GM19193 (cell line): ENCODE measurements around the gene SLC1A1.

ENCODE experiments used
- POLR2A ChIP-seq: IDR thresholded peaks from 4 replicates; pipeline ENCODE4 v1.6.1; 2011; ENCODE audit not compliant: insufficient read depth, insufficient read length; ENCODE audit errors: extremely low read depth

Gene SLC1A1

DNA sequence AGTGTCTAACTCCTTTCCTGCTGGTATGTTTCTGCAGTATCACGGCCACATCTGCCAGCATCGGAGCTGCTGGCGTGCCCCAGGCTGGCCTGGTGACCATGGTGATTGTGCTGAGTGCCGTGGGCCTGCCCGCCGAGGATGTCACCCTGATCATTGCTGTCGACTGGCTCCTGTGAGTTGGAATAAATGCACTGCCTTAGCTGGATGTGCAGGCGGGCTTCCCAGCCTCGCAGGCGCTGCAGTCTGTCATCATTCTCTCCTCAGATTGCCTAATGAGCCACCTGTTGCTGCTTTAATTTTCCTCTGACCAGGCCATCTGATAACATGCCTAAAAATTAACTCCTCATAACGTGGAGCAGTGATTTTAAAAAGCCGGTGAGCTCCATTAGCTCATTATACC is 92.7 kb downstream of the SLC1A1 start:
- TF ChIP-seq POLR2A = no peak

- TF ChIP-seq POLR2A = no peak
These were observed 94.4 kb downstream of the SLC1A1 start for GRCh38 chr9:4584636-4585035.

DNA sequence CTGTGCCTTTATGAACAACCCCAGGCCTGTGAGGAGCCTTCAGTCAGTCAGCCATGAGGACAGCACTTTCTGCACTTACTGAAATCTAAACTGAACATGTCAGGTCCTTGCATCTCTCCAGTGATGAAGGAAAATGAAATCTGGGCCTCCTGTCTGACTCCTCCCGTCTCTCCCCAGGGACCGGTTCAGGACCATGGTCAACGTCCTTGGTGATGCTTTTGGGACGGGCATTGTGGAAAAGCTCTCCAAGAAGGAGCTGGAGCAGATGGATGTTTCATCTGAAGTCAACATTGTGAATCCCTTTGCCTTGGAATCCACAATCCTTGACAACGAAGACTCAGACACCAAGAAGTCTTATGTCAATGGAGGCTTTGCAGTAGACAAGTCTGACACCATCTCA is 94.9 kb downstream of the SLC1A1 start:
- TF ChIP-seq POLR2A = no peak

GRCh38 chr9:4588721-4589120 is 98.5 kb downstream of the SLC1A1 start:
- no peak for TF ChIP-seq POLR2A

DNA sequence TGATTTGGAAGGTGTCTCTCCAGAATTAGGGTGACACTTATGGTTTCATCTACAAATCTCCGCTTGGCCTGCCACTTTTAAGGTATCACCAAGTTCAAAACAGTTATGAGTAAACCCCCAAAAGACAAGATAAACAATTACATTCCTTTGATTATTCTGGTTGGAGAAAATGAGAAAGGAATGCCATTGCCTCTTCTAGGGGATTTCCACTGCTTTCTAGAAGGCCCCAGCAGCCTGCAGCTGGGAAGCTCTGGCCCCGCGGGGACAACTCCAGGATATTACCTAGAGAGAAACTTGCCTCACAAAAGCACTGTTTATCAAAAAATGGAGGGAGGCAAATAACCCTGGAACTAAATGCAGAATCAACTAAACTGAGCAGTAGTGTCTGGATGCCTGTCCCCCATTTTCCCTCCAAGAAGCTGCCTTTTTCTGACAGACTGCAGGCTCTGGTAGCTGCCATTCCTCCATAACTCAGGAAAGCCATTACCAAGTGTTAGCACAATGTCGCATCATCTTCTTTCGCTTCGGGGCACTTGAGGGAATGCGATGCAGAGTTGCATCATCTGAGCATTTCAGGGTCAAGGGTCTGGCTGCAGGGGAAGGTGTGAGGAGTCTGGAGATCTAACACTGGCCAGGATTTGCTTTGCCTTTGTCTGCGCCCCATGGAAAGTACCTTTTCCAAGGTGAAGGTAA is 100.3 kb downstream of the SLC1A1 start:
- no peak for TF ChIP-seq POLR2A

- no peak for TF ChIP-seq POLR2A
These were observed 100.8 kb downstream of the SLC1A1 start for GRCh38 chr9:4591123-4591500.

DNA sequence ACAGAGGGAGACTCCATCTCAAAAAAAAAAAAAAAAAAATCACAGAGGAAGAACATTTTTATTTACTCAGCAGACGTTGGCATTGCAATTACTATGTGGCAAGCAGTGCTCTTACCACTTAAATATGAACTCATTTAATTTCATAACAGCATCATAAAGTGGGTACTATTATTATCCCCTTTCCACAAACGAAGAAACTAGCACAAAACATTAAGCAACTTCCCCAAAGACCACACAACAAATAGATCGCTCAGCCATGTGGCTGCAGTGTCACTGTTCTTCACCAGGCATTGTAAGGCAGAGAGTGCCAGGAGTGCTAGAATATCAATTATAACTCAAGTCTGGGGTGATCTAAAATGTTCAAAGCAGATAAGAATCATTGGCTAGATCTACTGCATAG is 102.0 kb downstream of the SLC1A1 start:
- TF ChIP-seq POLR2A = no peak

DNA sequence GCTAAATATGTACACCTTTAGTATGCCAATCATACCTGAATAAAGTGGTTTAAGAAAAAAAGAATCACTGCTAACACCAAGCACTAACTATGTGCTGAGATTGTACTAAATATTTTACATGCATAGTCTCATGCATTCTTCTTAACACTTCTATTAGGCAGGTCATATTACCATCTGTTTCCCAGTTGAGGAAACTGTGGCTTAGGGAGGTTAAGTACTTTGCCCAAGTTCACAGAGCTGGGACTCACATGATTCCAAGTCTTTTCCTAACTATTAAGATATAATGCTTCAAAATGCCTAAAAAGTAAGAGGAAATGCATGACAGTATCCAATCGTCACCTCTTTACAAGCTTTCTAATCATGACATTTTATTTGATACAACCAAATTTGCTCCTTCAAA is 102.6 kb downstream of the SLC1A1 start:
- TF ChIP-seq POLR2A = no peak

GRCh38 chr9:4594545-4594944 is 104.3 kb downstream of the SLC1A1 start:
- TF ChIP-seq POLR2A = no peak

- no peak for TF ChIP-seq POLR2A
These were observed 104.7 kb downstream of the SLC1A1 start for GRCh38 chr9:4594994-4595393.

- TF ChIP-seq POLR2A = no peak
These were observed 106.1 kb downstream of the SLC1A1 start for GRCh38 chr9:4596165-4596922.

DNA sequence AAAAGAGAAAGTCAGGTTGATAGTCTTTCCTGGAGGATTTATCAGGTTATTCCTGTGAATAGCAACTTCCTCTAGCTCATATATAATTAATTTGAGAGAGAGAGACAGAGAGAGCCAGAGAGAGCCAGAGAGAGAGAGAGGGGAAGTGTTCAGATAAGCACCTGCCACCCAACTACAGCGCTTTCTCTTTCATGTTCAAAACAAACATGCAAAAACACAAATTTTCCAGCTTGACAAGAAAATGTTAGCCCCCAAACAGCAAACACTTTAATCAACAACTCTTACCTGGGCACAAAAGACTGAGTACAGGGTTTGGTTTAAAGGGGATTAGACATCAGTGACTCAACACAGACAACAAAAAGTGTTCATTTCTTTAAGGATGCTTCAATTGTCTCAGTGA is 110.1 kb downstream of the SLC1A1 start:
- TF ChIP-seq POLR2A = no peak

DNA sequence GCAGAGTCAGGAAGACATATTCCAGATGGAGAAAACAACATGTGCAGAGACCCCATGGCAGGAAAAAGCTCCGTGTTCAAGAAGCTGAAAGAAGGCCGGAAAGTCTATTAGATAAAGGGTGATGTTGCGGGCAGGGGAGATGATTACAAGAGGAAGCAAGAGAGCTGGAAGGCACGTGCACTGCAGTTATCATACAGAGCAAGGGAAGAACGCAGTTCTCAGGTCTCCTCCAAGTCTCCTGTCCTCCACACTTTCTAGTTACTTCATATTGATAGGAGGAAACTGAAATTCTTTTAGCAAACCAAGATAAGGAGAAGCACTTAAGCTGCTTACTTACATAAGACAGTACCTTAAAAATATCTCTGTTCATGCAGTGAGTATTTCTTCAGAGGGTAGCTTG is 113.6 kb downstream of the SLC1A1 start:
- TF ChIP-seq POLR2A = no peak

- TF ChIP-seq POLR2A = no peak
These were observed 114.4 kb downstream of the SLC1A1 start for GRCh38 chr9:4604678-4605095.

- no peak for TF ChIP-seq POLR2A
These were observed 124.4 kb downstream of the SLC1A1 start for GRCh38 chr9:4614627-4615026.

DNA sequence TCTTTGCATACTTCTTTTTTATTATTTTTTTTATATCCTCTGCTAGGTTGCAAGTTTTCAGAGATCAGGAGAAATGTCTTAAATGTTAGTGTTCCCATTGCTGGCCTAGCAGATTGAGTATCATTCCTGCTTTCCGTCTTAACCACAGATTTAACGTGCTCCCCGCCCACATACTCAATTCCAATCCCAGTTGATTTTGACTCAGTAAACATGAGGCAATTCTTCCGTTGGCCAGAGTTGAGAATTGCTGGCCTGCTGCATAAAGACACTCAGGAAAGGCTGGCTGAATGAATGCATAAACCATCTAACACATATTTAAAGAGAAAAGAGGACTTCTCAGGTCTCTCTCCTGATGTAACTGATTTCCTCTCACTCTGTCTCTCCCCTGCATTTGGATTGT is 125.0 kb downstream of the SLC1A1 start:
- no peak for TF ChIP-seq POLR2A

DNA sequence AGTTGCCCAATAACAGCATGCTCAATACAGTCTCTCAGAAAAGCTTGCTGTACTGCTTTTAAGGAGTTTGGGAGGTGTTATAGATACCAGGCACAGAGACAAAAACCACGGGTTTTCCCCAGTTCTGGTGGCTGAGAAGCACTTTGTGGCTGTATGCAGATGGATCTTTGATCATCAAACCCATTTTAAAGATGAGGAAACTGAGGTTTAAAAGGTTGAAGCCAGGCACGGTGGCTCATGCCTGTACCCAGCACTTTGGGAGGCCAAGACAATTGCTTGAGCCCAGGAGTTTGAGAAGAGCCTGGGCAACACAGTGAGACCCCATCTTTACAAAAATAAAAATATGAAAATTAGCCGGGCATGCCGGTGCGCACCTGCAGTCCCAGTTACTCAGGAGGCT is 125.5 kb downstream of the SLC1A1 start:
- no peak for TF ChIP-seq POLR2A

GRCh38 chr9:4617752-4618151 is 127.5 kb downstream of the SLC1A1 start:
- no peak for TF ChIP-seq POLR2A

DNA sequence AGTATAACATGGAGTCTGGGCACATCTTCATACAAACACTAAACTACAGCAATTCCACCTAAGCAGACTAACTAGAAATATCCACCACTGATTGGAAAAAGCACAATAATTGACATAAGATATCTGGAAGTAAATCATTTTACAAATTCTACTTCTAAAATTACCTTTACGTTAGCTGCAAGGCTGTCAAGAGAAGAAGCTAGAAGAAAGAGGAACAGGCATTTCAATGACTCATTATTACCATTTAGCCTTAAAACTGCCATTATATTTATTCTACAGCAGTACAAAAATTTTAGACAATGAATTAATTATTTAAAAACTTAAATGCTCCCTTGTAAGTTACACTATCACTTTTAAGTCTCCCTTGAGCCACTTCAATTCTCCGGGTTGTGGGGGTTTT is 128.4 kb downstream of the SLC1A1 start:
- TF ChIP-seq POLR2A = no peak
